Measurements from ENCODE around the gene SCAI. TPM values are rescaled to one million over a fixed set of nuclear protein-coding genes. Genes with fewer than 3 reads are reported as not detected.

The SCAI gene
- total RNA-seq, 1 experiment from 2014 or later: 15.5 TPM

DNA sequence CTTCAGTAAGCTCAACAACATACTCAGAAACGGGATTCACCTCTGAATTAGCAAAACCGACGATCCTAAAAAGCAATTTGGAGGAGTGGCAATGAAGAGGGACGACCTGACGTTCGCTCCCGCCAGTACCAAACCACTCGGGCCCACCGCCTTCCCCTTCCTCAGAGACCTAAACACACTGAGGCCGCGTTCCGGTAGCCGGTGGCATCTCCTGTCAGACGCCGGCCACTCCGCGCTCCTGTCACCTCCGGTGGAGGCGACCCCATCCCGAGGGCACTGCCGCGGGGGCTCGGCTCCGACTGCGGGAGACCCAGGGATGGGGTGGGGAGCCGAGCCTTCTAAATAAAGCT is 45.7 kb upstream of the SCAI start:
- H3K23ac ChIP-seq (ENCODE audit: insufficient read length, low read depth, low read length): no peak overlapping the region
- DNase-seq: peak; percentile 32

More for the DNA sequence above, 45.7 kb upstream of the SCAI start:
- H4K91ac ChIP-seq (ENCODE audit: insufficient read length, low read depth, low read length): no peak overlapping the region
- no peak overlapping the region for H3T11ph ChIP-seq (ENCODE audit: low read length)
- H2AK5ac ChIP-seq (ENCODE audit: insufficient read length, low read length): no peak overlapping the region
- H2BK120ac ChIP-seq (ENCODE audit: low read depth, low read length, poor library complexity, severe bottlenecking): no peak overlapping the region
- no peak overlapping the region for H2AFZ ChIP-seq (ENCODE audit: low read length)
- no peak overlapping the region for H2BK12ac ChIP-seq (ENCODE audit: insufficient read length, low read depth, low read length)
- no peaks in the 10 kb centered on the region for H4K20me1 ChIP-seq (ENCODE audit: control insufficient read depth, insufficient read depth, insufficient read length)
- Mint-ChIP-seq H3K4me1 (peaks cover 5 to 17% of the 10 kb centered on the region in 2 experiments), H3K9me3 (no peaks in the 10 kb centered on the region), H3K27me3 (ENCODE audit: low read depth) (no peaks in the 10 kb centered on the region), H3K27ac (no peak overlapping the region), H3K36me3 (ENCODE audit: insufficient read depth in 1 of 3, low read depth in 3 of 3) (peaks cover 0 to 2% (median 2%) of the 10 kb centered on the region in 3 experiments; a peak in 4 of 7 replicates), H3K4me3 (peak overlapping the region; percentile 93 to 97)
- H3K4me2 ChIP-seq (ENCODE audit: insufficient read depth, insufficient read length, low read length): peak overlapping the region; percentile 86
- H3K79me1 ChIP-seq (ENCODE audit: insufficient read depth, low read depth, low read length, poor library complexity, severe bottlenecking): no peaks in the 10 kb centered on the region
- WGBS (ENCODE audit: extremely low coverage, insufficient read length, low lambda C conversion rate): no CpG with 5 or more reads among the region's 26 CpGs
- H3K9ac ChIP-seq (ENCODE audit: extremely low read depth, insufficient read length, low read length): peak overlapping the region; percentile 85
- H3K4ac ChIP-seq (ENCODE audit: low read depth, low read length): no peak overlapping the region
- H2BK15ac ChIP-seq (ENCODE audit: low read depth, low read length): no peak overlapping the region
- TF ChIP-seq, protein P1, sequence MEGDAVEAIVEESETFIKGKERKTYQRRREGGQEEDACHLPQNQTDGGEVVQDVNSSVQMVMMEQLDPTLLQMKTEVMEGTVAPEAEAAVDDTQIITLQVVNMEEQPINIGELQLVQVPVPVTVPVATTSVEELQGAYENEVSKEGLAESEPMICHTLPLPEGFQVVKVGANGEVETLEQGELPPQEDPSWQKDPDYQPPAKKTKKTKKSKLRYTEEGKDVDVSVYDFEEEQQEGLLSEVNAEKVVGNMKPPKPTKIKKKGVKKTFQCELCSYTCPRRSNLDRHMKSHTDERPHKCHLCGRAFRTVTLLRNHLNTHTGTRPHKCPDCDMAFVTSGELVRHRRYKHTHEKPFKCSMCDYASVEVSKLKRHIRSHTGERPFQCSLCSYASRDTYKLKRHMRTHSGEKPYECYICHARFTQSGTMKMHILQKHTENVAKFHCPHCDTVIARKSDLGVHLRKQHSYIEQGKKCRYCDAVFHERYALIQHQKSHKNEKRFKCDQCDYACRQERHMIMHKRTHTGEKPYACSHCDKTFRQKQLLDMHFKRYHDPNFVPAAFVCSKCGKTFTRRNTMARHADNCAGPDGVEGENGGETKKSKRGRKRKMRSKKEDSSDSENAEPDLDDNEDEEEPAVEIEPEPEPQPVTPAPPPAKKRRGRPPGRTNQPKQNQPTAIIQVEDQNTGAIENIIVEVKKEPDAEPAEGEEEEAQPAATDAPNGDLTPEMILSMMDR (conservative IDR thresholded peaks at IDR 0.05): no peak
- H3K56ac ChIP-seq (ENCODE audit: insufficient read length, low read depth, low read length): no peak overlapping the region
- H2BK5ac ChIP-seq (ENCODE audit: insufficient read length, low read length): no peak overlapping the region
- H3K79me2 ChIP-seq (ENCODE audit: insufficient read depth, low read length): peaks cover 16% of the 10 kb centered on the region; the same call in 1 of the 2 replicates
- no peak overlapping the region for H4K8ac ChIP-seq (replicated peaks; ENCODE audit: insufficient read length, low read depth, low read length)
- H4K5ac ChIP-seq (ENCODE audit: insufficient read length, low read depth, low read length): no peak overlapping the region
- H2BK20ac ChIP-seq (ENCODE audit: low read depth, low read length, poor library complexity, severe bottlenecking): no peak overlapping the region
- no peak overlapping the region for H3K27ac ChIP-seq (ENCODE audit: insufficient read length, low read depth, low read length)
- peaks cover 8% of the 10 kb centered on the region for H3K23me2 ChIP-seq (ENCODE audit: insufficient read length, low read depth, low read length, poor library complexity, severe bottlenecking)
- no peaks in the 10 kb centered on the region for H3K27me3 ChIP-seq (ENCODE audit: insufficient read depth, low read length)
- no peaks in the 10 kb centered on the region for H3K9me3 ChIP-seq (ENCODE audit: control insufficient read depth, low read depth, low read length)
- no peak overlapping the region for H3K14ac ChIP-seq (ENCODE audit: insufficient read depth, low read length)
- H3K4me1 ChIP-seq (ENCODE audit: insufficient read depth, low read length): no peaks in the 10 kb centered on the region
- no peak overlapping the region for H3K18ac ChIP-seq (ENCODE audit: insufficient read length, low read depth, low read length)

Data from H9 (cell line).